Endodermal cell (in vitro differentiated cells): ENCODE measurements around the gene ZBTB7C. TPM values are rescaled to one million over a fixed set of nuclear protein-coding genes. Genes with fewer than 3 reads are reported as not detected.

ENCODE experiments used
- DNase-seq: peaks from one replicate; pipeline ENCODE4 v3.0.0-alpha.2; 2017
- H3K27ac ChIP-seq: 2 replicates; pipeline ENCODE4 v1.5.1; 2013; ENCODE audit warnings: mild to moderate bottlenecking, low read depth, low read length, moderate library complexity
- H3K27me3 ChIP-seq: 2 replicates; pipeline ENCODE4 v1.6.1; 2013; ENCODE audit warnings: mild to moderate bottlenecking, low read length, moderate library complexity; ENCODE audit not compliant: insufficient read depth, control insufficient read depth, poor library complexity, severe bottlenecking
- H3K36me3 ChIP-seq: 2 replicates; pipeline ENCODE4 v1.7.0; 2013; ENCODE audit warnings: mild to moderate bottlenecking, low read length, moderate library complexity; ENCODE audit not compliant: control insufficient read depth, insufficient read depth
- H3K4me1 ChIP-seq: one replicate; pipeline ENCODE4 v1.7.0; 2013; ENCODE audit warnings: low read length; ENCODE audit not compliant: control insufficient read depth, insufficient read depth
- H3K4me3 ChIP-seq: 2 replicates; pipeline ENCODE4 v1.5.1; 2013; ENCODE audit warnings: mild to moderate bottlenecking, low read length, moderate library complexity
- H3K9ac ChIP-seq: 2 replicates; pipeline ENCODE4 v1.6.1; 2013; ENCODE audit warnings: mild to moderate bottlenecking, low read length, moderate library complexity; ENCODE audit not compliant: poor library complexity, severe bottlenecking; ENCODE audit errors: extremely low read depth
- H3K9me3 ChIP-seq: 2 replicates; pipeline ENCODE4 v1.6.1; 2013; ENCODE audit warnings: mild to moderate bottlenecking, low read length, moderate library complexity; ENCODE audit not compliant: control insufficient read depth
- H3K27ac Mint-ChIP-seq: 2 replicates; pipeline ENCODE4 v1.8.0; 2020; ENCODE audit warnings: mixed read lengths
- H3K27me3 Mint-ChIP-seq: 2 replicates; pipeline ENCODE4 v1.8.0; 2021; ENCODE audit warnings: mild to moderate bottlenecking, mixed read lengths; ENCODE audit not compliant: insufficient read depth
- H3K36me3 Mint-ChIP-seq: 2 replicates; pipeline ENCODE4 v1.8.0; 2020; ENCODE audit warnings: low read depth, mixed read lengths
- H3K4me1 Mint-ChIP-seq: 2 replicates; pipeline ENCODE4 v1.8.0; 2020; ENCODE audit warnings: mixed read lengths
- H3K4me3 Mint-ChIP-seq: 2 replicates; pipeline ENCODE4 v1.8.0; 2020; ENCODE audit warnings: mild to moderate bottlenecking, moderate library complexity, mixed read lengths
- H3K9me3 Mint-ChIP-seq: 2 replicates; pipeline ENCODE4 v1.8.0; 2020; ENCODE audit warnings: mild to moderate bottlenecking, mixed read lengths
- CTCF ChIP-seq: fragments of 200-600 bp; sonication (generic); conservative IDR thresholded peaks from 2 replicates; pipeline ENCODE4 v1.5.0; 2021; ENCODE audit warnings: antibody characterized with exemption, mild to moderate bottlenecking
- WGBS, 2 experiments: methylation state at CpG; one replicate each; pipeline versions ENCODE4 v1.1.5 to v1.1.7; 2013; ENCODE audit warnings: missing lambda C conversion rate in 2 of 2, mixed read lengths in 1 of 2; ENCODE audit not compliant: insufficient coverage in 1 of 2, insufficient read length in 1 of 2; 5-methylcytosine and 5-hydroxymethylcytosine counted together
- total RNA-seq, 2 donors: library from RNA; stranded (reverse); fragmentation: NEBNext Ultra II Directional in 1 of 2; extraction: Animal tissue kit (Norgen Biotek cat#: 25700) in 1 of 2; gene quantifications; 2 replicates in 1 of 2; 3 replicates in 1 of 2; pipeline ENCODE4 v1.2.1, GENCODE V29; 2021

Gene ZBTB7C
- total RNA-seq, 2 donors from 2014 or later = 0.31 to 0.62 TPM

DNA sequence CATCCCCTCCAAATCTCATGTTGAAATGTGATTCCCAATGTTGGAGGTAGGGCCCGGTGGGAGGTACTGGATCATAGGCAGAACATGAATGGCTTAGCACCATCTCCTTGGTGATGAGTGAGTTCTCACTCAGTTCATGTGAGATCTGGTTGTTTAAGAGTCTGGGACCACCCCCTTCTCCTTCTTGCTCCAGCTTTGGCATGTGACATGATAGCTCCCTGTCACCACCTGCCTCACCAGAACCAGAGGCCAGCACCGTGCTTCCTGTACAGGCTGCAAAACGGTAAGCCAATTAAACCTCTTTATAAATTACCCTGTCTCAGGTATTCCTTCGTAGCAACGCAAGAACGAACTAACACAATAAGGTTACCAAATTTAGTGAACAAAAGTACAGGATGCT, 95.4 kb downstream of the ZBTB7C start:
- no peaks in the 10 kb centered on the region for H3K9me3 ChIP-seq
- 80 to 90% methylated on average over 3 to 6 of the region's 6 CpGs for WGBS, 2 experiments
- H3K4me1 Mint-ChIP-seq = peaks cover 36% of the 10 kb centered on the region
- no peaks in the 10 kb centered on the region for H3K36me3 ChIP-seq
- no peak overlapping the region for H3K27ac ChIP-seq
- no peak for DNase-seq
- H3K9me3 Mint-ChIP-seq = no peaks in the 10 kb centered on the region
- no peak overlapping the region for H3K4me3 Mint-ChIP-seq
- H3K27ac Mint-ChIP-seq = no peak overlapping the region
- peaks cover 11% of the 10 kb centered on the region for H3K27me3 Mint-ChIP-seq
- no peaks in the 10 kb centered on the region for H3K27me3 ChIP-seq
- H3K4me3 ChIP-seq = no peak overlapping the region
- peaks cover 21% of the 10 kb centered on the region for H3K4me1 ChIP-seq
- H3K36me3 Mint-ChIP-seq = no peaks in the 10 kb centered on the region
- TF ChIP-seq CTCF = no peak
- H3K9ac ChIP-seq = no peak overlapping the region

GRCh38 chr18:48312066-48312465, 97.1 kb downstream of the ZBTB7C start:
- H3K4me3 Mint-ChIP-seq = no peak overlapping the region
- no peaks in the 10 kb centered on the region for H3K9me3 ChIP-seq
- peaks cover 18% of the 10 kb centered on the region for H3K4me1 ChIP-seq
- no peak overlapping the region for H3K9ac ChIP-seq
- no peak overlapping the region for H3K4me3 ChIP-seq
- no peaks in the 10 kb centered on the region for H3K36me3 Mint-ChIP-seq
- peaks cover 11% of the 10 kb centered on the region for H3K27me3 Mint-ChIP-seq
- no peak overlapping the region for H3K27ac ChIP-seq
- TF ChIP-seq CTCF = no peak
- H3K9me3 Mint-ChIP-seq = no peaks in the 10 kb centered on the region
- no peaks in the 10 kb centered on the region for H3K36me3 ChIP-seq
- no peak for DNase-seq
- H3K27ac Mint-ChIP-seq = no peak overlapping the region
- 87 to 88% methylated on average over 3 to 5 of the region's 5 CpGs for WGBS, 2 experiments
- peaks cover 31% of the 10 kb centered on the region for H3K4me1 Mint-ChIP-seq
- H3K27me3 ChIP-seq = no peaks in the 10 kb centered on the region

DNA sequence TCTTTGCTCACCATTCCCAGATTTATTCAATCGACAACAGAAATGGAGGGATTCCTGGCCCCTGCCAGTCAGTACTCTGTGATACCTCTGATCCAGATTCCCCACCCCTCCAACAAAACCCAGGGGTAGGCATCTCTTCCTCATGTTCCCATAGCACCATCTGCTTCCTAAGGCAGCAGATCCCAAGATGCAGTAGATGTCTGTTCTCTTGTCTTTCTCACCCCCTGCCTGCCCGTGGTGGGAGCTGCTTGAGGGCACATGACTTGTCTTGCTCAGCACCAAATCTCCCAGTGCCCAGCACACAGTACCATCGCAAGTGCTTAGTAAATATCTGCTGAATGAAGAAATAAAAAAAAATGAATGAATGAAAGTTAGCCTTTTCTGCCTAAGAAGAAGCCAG, 98.2 kb downstream of the ZBTB7C start:
- DNase-seq = no peak
- peaks cover 36% of the 10 kb centered on the region for H3K4me1 Mint-ChIP-seq
- peaks cover 10% of the 10 kb centered on the region for H3K27me3 Mint-ChIP-seq
- Histone ChIP-seq H3K27me3 (no peaks in the 10 kb centered on the region), H3K27ac (no peak overlapping the region), H3K4me3 (no peak overlapping the region), H3K4me1 (peaks cover 18% of the 10 kb centered on the region), H3K9me3 (no peaks in the 10 kb centered on the region), H3K9ac (no peak overlapping the region), H3K36me3 (no peaks in the 10 kb centered on the region)
- no peak overlapping the region for H3K4me3 Mint-ChIP-seq
- TF ChIP-seq CTCF = no peak
- WGBS, 2 experiments = 95 to 100% methylated on average over 1 to 3 of the region's 3 CpGs
- no peaks in the 10 kb centered on the region for H3K9me3 Mint-ChIP-seq
- H3K27ac Mint-ChIP-seq = no peak overlapping the region
- no peaks in the 10 kb centered on the region for H3K36me3 Mint-ChIP-seq
